A673 (cell line): ENCODE data around the gene SLC17A5. TPM values are rescaled to one million over a fixed set of nuclear protein-coding genes. Genes with fewer than 3 reads are reported as not detected.

Experiments
- BruUV-seq: library from RNA; stranded (reverse); fragments of 400-500 nt; replicated peaks from 2 replicates; lab custom pipeline; 2021; lab: Mats Ljungman, UMichigan
- CTCF ChIA-PET: fragments of 300-600 bp; sonication (Branson Sonifier 250); formaldehyde crosslinking; loops from one replicate; lab custom pipeline; 2022; ENCODE audit warnings: antibody characterized with exemption; lab: Charles Lee
- POLR2A ChIA-PET: fragments of 300-600 bp; sonication (Branson Sonifier 250); formaldehyde crosslinking; loops from one replicate; lab custom pipeline; 2022; ENCODE audit warnings: antibody characterized with exemption; ENCODE audit not compliant: low non-redundant PET; lab: Charles Lee
- DNase-seq: peaks from one replicate; pipeline ENCODE4 v3.0.0-alpha.2; 2015; ENCODE audit warnings: low spot score
- H3K27ac ChIP-seq: fragments of 200-600 bp; sonication (generic); 2 replicates; pipeline ENCODE4 v1.5.1; 2016; ENCODE audit warnings: mixed run types, low read depth, mild to moderate bottlenecking, mixed read lengths, antibody characterized with exemption, low read length; ENCODE audit not compliant: poor library complexity, severe bottlenecking
- H3K27me3 ChIP-seq: fragments of 200-600 bp; sonication (generic); replicated peaks from 2 replicates; pipeline ENCODE4 v1.6.1; 2017; ENCODE audit warnings: mixed run types, low read depth, mild to moderate bottlenecking, mixed read lengths, antibody characterized with exemption, low read length; ENCODE audit not compliant: insufficient read depth, poor library complexity
- H3K36me3 ChIP-seq: fragments of 200-600 bp; sonication (generic); 2 replicates; pipeline ENCODE4 v1.6.1; 2016; ENCODE audit warnings: mixed run types, mild to moderate bottlenecking, mixed read lengths, antibody characterized with exemption, low read length; ENCODE audit not compliant: insufficient read depth, poor library complexity, severe bottlenecking
- H3K4me1 ChIP-seq: fragments of 200-600 bp; sonication (generic); 2 replicates; pipeline ENCODE4 v1.6.1; 2017; ENCODE audit warnings: mixed run types, mild to moderate bottlenecking, mixed read lengths, antibody characterized with exemption, low read length; ENCODE audit not compliant: insufficient read depth, poor library complexity, severe bottlenecking
- H3K4me3 ChIP-seq: fragments of 200-600 bp; sonication (generic); 2 replicates; pipeline ENCODE4 v1.5.1; 2016; ENCODE audit warnings: low read depth, mixed run types, mild to moderate bottlenecking, mixed read lengths, low read length; ENCODE audit not compliant: poor library complexity, severe bottlenecking
- H3K9me3 ChIP-seq: fragments of 200-600 bp; sonication (generic); 2 replicates; pipeline ENCODE4 v1.6.1; 2016; ENCODE audit warnings: mixed run types, low read depth, mild to moderate bottlenecking, mixed read lengths, antibody characterized with exemption, low read length; ENCODE audit not compliant: poor library complexity, severe bottlenecking
- EZH2 ChIP-seq: fragments of 200-600 bp; sonication (generic); IDR thresholded peaks from 2 replicates; pipeline ENCODE4 v1.6.1; 2017; ENCODE audit warnings: borderline replicate concordance, low read depth, mild to moderate bottlenecking, mixed read lengths, antibody characterized with exemption, low read length; ENCODE audit not compliant: poor library complexity, severe bottlenecking
- intact Hi-C: fragments of 100-400 bp; cut with micrococcal nuclease; formaldehyde crosslinking; loops from one replicate; pipeline ENCODE4 v1.10.0; 2022; ENCODE audit not compliant: unreplicated experiment
- total RNA-seq: library from RNA; stranded (reverse); gene quantifications from 2 replicates; pipeline ENCODE4 v1.2.3, GENCODE V29; 2021
- TF ChIP-seq, protein P1 (sequence below): fragments of 300-800, 200-600 bp; sonication (generic); conservative IDR thresholded peaks from 2 replicates; pipeline ENCODE4 v1.5.1; 2017; ENCODE audit warnings: low read depth, mild to moderate bottlenecking, antibody characterized with exemption, low read length, moderate library complexity, mixed read lengths

Gene SLC17A5
- total RNA-seq, 1 experiment from 2014 or later, result 6.1 TPM

DNA sequence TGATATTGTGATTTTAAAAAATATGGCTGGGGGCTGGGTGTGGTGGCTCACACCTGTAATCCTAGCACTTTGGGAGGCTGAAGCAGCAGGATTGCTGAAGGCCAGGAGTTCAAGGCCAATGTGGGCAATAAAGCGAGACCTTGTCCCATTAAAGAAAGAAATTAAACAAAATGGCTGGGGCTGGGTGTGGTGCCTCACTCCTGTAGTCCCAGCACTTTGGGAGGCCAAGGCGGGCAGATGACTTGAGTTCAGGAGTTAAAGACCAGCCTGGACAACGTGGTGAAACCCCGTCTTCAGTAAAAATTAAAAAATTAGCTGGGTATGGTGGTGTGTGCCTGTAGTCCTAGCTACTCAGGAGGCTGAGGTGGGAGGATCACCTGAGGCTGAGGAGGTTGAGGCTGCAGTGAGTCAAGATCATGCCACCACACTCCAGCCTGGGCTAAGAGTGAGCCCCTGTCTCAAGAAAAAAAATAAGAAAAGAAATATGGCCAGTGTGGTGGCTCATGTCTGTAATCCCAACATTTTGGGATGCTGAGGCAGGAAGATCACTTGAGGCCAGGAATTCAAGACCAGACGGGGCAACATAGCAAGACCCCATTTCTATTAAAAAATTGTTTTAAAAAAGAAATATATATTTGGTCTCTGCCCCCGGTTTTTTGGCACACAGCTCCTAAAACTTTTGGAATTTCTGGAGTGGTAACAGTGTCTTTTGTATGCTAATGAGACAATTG lies 39.8 kb downstream of the SLC17A5 start:
- ChIA-PET CTCF (interaction anchor here (0.8 kb wide), 1 partner anchor 99 kb away, joined by 3 read pairs; no protein-coding TSS in a partner anchor), POLR2A (no interaction called here)
- Histone ChIP-seq H3K27ac (no peak overlapping the region), H3K4me3 (no peak overlapping the region), H3K9me3 (no peaks in the 10 kb centered on the region), H3K36me3 (no peaks in the 10 kb centered on the region), H3K27me3 (no peaks in the 10 kb centered on the region), H3K4me1 (no peaks in the 10 kb centered on the region)
- intact Hi-C loops, result no loop called here
- DNase-seq, result no peak
- no TSS peak for BruUV-seq
- no peak for TF ChIP-seq EZH2
- TF ChIP-seq, protein P1, sequence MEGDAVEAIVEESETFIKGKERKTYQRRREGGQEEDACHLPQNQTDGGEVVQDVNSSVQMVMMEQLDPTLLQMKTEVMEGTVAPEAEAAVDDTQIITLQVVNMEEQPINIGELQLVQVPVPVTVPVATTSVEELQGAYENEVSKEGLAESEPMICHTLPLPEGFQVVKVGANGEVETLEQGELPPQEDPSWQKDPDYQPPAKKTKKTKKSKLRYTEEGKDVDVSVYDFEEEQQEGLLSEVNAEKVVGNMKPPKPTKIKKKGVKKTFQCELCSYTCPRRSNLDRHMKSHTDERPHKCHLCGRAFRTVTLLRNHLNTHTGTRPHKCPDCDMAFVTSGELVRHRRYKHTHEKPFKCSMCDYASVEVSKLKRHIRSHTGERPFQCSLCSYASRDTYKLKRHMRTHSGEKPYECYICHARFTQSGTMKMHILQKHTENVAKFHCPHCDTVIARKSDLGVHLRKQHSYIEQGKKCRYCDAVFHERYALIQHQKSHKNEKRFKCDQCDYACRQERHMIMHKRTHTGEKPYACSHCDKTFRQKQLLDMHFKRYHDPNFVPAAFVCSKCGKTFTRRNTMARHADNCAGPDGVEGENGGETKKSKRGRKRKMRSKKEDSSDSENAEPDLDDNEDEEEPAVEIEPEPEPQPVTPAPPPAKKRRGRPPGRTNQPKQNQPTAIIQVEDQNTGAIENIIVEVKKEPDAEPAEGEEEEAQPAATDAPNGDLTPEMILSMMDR, result no peak

DNA sequence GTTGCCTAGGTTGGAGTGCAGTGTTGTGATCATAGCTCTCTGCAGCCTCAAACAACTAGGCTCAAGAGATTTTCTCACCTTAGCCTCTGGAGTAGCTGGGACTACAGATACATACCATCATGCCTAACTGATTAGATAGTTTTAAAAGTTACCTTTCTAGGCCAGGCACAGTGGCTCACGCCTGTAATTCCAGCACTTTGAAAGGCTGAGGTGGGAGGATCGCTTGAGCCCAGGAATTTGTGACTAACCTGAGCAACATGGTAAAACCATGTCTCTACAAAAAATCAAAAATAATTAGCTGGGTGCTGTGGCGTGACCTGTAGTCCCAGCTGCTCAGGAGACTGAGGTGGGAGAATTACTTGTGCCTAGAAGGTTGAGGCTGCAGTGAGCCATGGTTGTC lies 41.2 kb downstream of the SLC17A5 start:
- Histone ChIP-seq H3K9me3 (no peaks in the 10 kb centered on the region), H3K36me3 (no peaks in the 10 kb centered on the region), H3K4me1 (no peaks in the 10 kb centered on the region), H3K27me3 (no peaks in the 10 kb centered on the region), H3K4me3 (no peak overlapping the region), H3K27ac (no peak overlapping the region)
- ChIA-PET POLR2A (no interaction called here), CTCF (no interaction called here)
- TF ChIP-seq, protein P1, result no peak
- no peak for TF ChIP-seq EZH2
- intact Hi-C loops, result no loop called here
- no peak for DNase-seq
- BruUV-seq, result no TSS peak

DNA sequence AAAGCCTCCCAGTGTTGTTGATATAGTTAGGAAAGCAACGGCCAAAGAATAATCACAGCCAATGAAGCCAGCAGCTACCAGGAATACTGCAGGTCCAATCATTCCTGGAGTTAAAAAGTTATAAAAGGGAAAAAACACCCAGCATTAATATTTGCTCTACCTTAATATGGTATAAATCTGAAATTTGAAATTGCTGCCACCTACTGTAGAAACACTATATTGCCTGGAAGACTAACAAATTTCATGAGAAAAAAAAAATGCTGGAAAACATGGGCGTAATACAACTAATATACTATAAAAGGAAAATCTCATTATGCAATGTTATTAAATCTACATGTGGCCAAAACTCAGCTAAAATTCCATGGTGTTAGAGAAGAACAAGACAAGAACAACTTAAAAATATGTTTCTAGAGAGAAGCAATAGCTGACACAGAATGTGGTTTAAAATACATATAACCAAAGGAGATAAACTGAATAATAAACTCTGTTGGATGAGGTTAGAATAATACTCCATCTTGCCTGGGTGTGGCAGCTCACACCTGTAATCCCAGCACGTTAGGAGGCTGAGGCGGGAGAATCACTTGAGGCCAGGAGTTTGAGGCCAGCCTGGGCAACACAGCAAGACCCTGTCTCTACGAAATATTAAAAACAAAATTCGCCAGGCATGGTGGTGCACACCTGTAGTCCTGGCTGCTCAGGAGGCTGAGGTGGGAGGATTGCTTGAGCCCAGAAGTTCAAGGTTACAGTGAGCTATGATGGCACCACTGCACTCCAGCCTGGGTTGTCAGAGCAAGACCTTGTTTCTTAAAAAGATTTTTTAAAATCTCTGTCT lies 43.1 kb downstream of the SLC17A5 start:
- peak; percentile 65 for DNase-seq
- Histone ChIP-seq H3K4me3 (no peak overlapping the region), H3K4me1 (no peaks in the 10 kb centered on the region), H3K27ac (no peak overlapping the region), H3K27me3 (no peaks in the 10 kb centered on the region), H3K36me3 (no peaks in the 10 kb centered on the region), H3K9me3 (no peaks in the 10 kb centered on the region)
- intact Hi-C loops, result loop anchor here (1.0 kb wide), 1 partner anchor 95 kb away; no protein-coding TSS in a partner anchor
- TF ChIP-seq EZH2, result no peak
- TF ChIP-seq, protein P1, result peak; percentile 70
- ChIA-PET CTCF (interaction anchor here (0.7 kb wide), 1 partner anchor 453 kb away, joined by 4 read pairs; no protein-coding TSS in a partner anchor), POLR2A (interaction anchor here (0.7 kb wide), 1 partner anchor 62 kb away, joined by 3 read pairs; no protein-coding TSS in a partner anchor)
- BruUV-seq, result no TSS peak
